Ovary (tissue), 3 donors: ENCODE results near the gene PDE3B.
"Not testable (repeated sequence)": the region's sequence is repeated elsewhere in the genome, so short reads cannot be mapped to it uniquely, and the experiment has no call there.

ENCODE experiments used
- POLR2A ChIP-seq: fragments of 450-650 bp; IDR thresholded peaks from one replicate; pipeline ENCODE4 v1.6.1; 2017; ENCODE audit warnings: antibody characterized with exemption, mild to moderate bottlenecking, moderate library complexity
- TF ChIP-seq, protein P1 (sequence below), 3 donors: fragments of 450-650 bp in 2 of 3; fragments of 200-600 bp in 1 of 3; IDR thresholded peaks; one replicate each; pipeline versions ENCODE4 v1.5.1 to v1.8.0; 2016 to 2022; ENCODE audit warnings: antibody characterized with exemption in 3 of 3, mild to moderate bottlenecking in 1 of 3
- donor health status: DM: no; HTN: no; CAD: no.

DNA sequence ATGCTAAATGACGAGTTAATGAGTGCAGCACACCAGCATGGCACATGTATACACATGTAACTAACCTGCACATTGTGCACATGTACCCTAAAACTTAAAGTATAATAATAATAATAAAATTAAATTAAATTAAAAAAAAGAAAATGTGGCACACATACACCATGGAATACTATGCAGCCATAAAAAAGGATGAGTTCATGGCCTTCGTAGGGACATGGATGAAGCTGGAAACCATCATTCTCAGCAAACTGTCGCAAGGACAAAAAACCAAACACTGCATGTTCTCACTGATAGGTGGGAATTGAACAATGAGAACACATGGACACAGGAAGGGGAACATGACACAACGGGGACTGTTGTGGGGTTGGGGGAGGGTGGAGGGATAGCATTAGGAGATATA, 23.7 kb downstream of the PDE3B start:
- TF ChIP-seq, protein P1, sequence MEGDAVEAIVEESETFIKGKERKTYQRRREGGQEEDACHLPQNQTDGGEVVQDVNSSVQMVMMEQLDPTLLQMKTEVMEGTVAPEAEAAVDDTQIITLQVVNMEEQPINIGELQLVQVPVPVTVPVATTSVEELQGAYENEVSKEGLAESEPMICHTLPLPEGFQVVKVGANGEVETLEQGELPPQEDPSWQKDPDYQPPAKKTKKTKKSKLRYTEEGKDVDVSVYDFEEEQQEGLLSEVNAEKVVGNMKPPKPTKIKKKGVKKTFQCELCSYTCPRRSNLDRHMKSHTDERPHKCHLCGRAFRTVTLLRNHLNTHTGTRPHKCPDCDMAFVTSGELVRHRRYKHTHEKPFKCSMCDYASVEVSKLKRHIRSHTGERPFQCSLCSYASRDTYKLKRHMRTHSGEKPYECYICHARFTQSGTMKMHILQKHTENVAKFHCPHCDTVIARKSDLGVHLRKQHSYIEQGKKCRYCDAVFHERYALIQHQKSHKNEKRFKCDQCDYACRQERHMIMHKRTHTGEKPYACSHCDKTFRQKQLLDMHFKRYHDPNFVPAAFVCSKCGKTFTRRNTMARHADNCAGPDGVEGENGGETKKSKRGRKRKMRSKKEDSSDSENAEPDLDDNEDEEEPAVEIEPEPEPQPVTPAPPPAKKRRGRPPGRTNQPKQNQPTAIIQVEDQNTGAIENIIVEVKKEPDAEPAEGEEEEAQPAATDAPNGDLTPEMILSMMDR (IDR thresholded peaks at IDR 0.05) = not testable (repeated sequence)
- not testable (repeated sequence) for TF ChIP-seq POLR2A
